Testis (tissue), 2 donors: ENCODE measurements around the gene EGFR.

Experiments used
- CTCF ChIP-seq, 3 experiments: fragments of 450-650 bp in 2 of 3; fragments of 200-600 bp in 1 of 3; sonication (generic) in 1 of 3; IDR thresholded peaks; one replicate each; pipeline ENCODE4 v1.5.1; 2016 to 2019; ENCODE audit warnings: antibody characterized with exemption in 3 of 3, mild to moderate bottlenecking in 2 of 3, moderate library complexity in 1 of 3
- POLR2A ChIP-seq: fragments of 450-650 bp; IDR thresholded peaks from one replicate; pipeline ENCODE4 v1.6.1; 2017; ENCODE audit warnings: antibody characterized with exemption, mild to moderate bottlenecking, moderate library complexity

- TF ChIP-seq CTCF (IDR thresholded peaks at IDR 0.05) (no peak), POLR2A (no peak)
Measured at GRCh38 chr7:54969208-54969967, 49.4 kb upstream of the EGFR start.
